Measurements from ENCODE around the gene IRF2.

DNA sequence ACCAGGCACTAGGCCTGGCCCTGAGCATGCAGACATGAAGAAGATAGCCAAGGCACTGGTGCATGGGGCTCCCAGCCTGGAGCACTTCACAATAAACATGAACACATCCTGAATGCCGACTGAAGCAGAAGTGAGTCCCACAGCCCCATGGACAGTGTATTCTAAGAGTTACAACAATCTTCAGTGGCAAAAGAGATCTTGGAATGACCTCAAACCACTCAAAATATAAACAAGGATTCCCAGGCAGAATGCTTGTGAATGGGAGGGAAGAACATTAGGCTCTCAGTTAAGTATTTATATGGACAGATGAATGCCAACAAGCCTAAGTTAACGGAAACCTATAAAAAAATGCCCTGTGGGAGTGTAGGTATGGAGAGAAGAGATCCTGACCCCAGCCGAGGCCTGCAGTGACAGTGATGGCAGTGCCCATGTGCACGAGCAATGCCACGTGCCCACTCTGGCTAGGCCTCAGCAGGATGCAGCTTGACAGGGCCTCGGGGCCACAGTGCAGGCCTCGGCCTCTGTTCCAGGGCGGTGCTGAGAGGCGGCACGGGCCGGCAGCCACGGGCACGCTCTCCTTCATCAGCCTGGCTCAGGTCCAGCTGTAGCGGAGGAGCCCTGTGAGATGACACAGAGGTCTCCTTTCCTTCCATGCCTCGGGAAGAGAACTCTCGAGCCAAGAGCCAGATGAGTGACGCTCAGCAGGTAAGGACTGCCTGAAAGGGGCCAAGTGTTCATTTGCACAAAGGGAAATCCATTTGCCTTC lies 49.2 kb downstream of the IRF2 start:
- TF ChIP-seq, protein P1, sequence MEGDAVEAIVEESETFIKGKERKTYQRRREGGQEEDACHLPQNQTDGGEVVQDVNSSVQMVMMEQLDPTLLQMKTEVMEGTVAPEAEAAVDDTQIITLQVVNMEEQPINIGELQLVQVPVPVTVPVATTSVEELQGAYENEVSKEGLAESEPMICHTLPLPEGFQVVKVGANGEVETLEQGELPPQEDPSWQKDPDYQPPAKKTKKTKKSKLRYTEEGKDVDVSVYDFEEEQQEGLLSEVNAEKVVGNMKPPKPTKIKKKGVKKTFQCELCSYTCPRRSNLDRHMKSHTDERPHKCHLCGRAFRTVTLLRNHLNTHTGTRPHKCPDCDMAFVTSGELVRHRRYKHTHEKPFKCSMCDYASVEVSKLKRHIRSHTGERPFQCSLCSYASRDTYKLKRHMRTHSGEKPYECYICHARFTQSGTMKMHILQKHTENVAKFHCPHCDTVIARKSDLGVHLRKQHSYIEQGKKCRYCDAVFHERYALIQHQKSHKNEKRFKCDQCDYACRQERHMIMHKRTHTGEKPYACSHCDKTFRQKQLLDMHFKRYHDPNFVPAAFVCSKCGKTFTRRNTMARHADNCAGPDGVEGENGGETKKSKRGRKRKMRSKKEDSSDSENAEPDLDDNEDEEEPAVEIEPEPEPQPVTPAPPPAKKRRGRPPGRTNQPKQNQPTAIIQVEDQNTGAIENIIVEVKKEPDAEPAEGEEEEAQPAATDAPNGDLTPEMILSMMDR (conservative IDR thresholded peaks at IDR 0.05), result no peak
- no peak for TF ChIP-seq ZFX (IDR thresholded peaks at IDR 0.05)

Measured in C4-2B (cell line).